SU-DHL-6 (cell line): ENCODE results near the gene FBXO5.

Experiments used
- EZH2phosphoT487 ChIP-seq: fragments of 200-600 bp; sonication (generic), shearing (Covaris generic); conservative IDR thresholded peaks from 2 replicates; pipeline ENCODE4 v1.6.1; 2018; ENCODE audit warnings: mild to moderate bottlenecking, antibody characterized with exemption, low read length, moderate library complexity, mixed read lengths
- TF ChIP-seq, protein P1 (sequence below): fragments of 200-600 bp; sonication (generic); IDR thresholded peaks from one replicate; pipeline ENCODE4 v1.5.1; 2017; ENCODE audit warnings: antibody characterized with exemption, mild to moderate bottlenecking, low read length, moderate library complexity; ENCODE audit not compliant: insufficient read depth, poor library complexity, severe bottlenecking

- TF ChIP-seq, protein P1, sequence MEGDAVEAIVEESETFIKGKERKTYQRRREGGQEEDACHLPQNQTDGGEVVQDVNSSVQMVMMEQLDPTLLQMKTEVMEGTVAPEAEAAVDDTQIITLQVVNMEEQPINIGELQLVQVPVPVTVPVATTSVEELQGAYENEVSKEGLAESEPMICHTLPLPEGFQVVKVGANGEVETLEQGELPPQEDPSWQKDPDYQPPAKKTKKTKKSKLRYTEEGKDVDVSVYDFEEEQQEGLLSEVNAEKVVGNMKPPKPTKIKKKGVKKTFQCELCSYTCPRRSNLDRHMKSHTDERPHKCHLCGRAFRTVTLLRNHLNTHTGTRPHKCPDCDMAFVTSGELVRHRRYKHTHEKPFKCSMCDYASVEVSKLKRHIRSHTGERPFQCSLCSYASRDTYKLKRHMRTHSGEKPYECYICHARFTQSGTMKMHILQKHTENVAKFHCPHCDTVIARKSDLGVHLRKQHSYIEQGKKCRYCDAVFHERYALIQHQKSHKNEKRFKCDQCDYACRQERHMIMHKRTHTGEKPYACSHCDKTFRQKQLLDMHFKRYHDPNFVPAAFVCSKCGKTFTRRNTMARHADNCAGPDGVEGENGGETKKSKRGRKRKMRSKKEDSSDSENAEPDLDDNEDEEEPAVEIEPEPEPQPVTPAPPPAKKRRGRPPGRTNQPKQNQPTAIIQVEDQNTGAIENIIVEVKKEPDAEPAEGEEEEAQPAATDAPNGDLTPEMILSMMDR: no peak
- TF ChIP-seq EZH2phosphoT487: no peak
These were observed 20.5 kb upstream of the FBXO5 start for GRCh38 chr6:153003366-153003690.
